Ovary (tissue), 3 donors: ENCODE data around the gene CRTC1.

ENCODE experiments used
- CTCF ChIP-seq, 3 donors: fragments of 450-650 bp in 2 of 3; fragments of 200-600 bp in 1 of 3; IDR thresholded peaks; one replicate each; pipeline versions ENCODE4 v1.5.1 to v1.8.0; 2016 to 2022; ENCODE audit warnings: antibody characterized with exemption in 3 of 3, mild to moderate bottlenecking in 1 of 3
- EP300 ChIP-seq: sonication (generic); formaldehyde crosslinking; IDR thresholded peaks from one replicate; pipeline ENCODE4 v1.6.1; 2017; ENCODE audit warnings: antibody characterized with exemption
- POLR2A ChIP-seq: fragments of 450-650 bp; IDR thresholded peaks from one replicate; pipeline ENCODE4 v1.6.1; 2017; ENCODE audit warnings: antibody characterized with exemption, mild to moderate bottlenecking, moderate library complexity
- donor health status: DM: no; HTN: no; CAD: no.

GRCh38 chr19:18774107-18774506, 90.6 kb downstream of the CRTC1 start:
- TF ChIP-seq POLR2A = no peak
- no peak for TF ChIP-seq EP300
- no peak for TF ChIP-seq CTCF (IDR thresholded peaks at IDR 0.05)
